ENCODE results near the gene SLC35B4. TPM values are rescaled to one million over a fixed set of nuclear protein-coding genes. Genes with fewer than 3 reads are reported as not detected.

SLC35B4 gene
- total and polyA plus RNA-seq, 2 donors (not counting 1 experiment from before 2014, with no cell fraction given), result 6.0 to 14.8 TPM

GRCh38 chr7:134355004-134355525 is 38.3 kb upstream of the SLC35B4 start:
- ATAC-seq (ENCODE audit: low read depth), result no peak
- Mint-ChIP-seq H3K27me3 (peaks cover 8% of the 10 kb centered on the region), H3K4me3 (no peak overlapping the region), H3K9me3 (ENCODE audit: insufficient read depth) (no peaks in the 10 kb centered on the region), H3K27ac (no peak overlapping the region), H3K4me1 (no peaks in the 10 kb centered on the region)
- no peak overlapping the region for H3K4me3 ChIP-seq (ENCODE audit: control extremely low read depth in 1 of 5, extremely low read depth in 1 of 5, insufficient read depth in 1 of 5, low read depth in 2 of 5, low read length in 4 of 5)
- H3K27ac ChIP-seq (ENCODE audit: low read length in 2 of 2), result no peak overlapping the region
- ChIA-PET CTCF (interaction anchor here (0.6 kb wide), 1 partner anchor 569 kb away, joined by 3 read pairs; no protein-coding TSS in a partner anchor), POLR2A (interaction anchor here (0.6 kb wide), 1 partner anchor 11 kb away, joined by 3 read pairs; no protein-coding TSS in a partner anchor)
- 88% methylated on average over 7 of the region's 7 CpGs for WGBS (ENCODE audit: insufficient coverage)
- no peaks in the 10 kb centered on the region for H3K79me2 ChIP-seq (ENCODE audit: control insufficient read depth, insufficient read depth, low read length)
- no peak overlapping the region for H3K9ac ChIP-seq (ENCODE audit: low read length)
- H2AFZ ChIP-seq (ENCODE audit: insufficient read depth, low read depth, low read length, poor library complexity, severe bottlenecking), result no peak overlapping the region
- H3K9me3 ChIP-seq (ENCODE audit: control extremely low read depth in 1 of 3, control insufficient read depth in 2 of 3, insufficient read depth in 1 of 3, low read length in 2 of 3), result no peaks in the 10 kb centered on the region
- intact Hi-C loops (cut with micrococcal nuclease), result no loop called here
- TF ChIP-seq, protein P1, sequence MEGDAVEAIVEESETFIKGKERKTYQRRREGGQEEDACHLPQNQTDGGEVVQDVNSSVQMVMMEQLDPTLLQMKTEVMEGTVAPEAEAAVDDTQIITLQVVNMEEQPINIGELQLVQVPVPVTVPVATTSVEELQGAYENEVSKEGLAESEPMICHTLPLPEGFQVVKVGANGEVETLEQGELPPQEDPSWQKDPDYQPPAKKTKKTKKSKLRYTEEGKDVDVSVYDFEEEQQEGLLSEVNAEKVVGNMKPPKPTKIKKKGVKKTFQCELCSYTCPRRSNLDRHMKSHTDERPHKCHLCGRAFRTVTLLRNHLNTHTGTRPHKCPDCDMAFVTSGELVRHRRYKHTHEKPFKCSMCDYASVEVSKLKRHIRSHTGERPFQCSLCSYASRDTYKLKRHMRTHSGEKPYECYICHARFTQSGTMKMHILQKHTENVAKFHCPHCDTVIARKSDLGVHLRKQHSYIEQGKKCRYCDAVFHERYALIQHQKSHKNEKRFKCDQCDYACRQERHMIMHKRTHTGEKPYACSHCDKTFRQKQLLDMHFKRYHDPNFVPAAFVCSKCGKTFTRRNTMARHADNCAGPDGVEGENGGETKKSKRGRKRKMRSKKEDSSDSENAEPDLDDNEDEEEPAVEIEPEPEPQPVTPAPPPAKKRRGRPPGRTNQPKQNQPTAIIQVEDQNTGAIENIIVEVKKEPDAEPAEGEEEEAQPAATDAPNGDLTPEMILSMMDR (IDR thresholded peaks at IDR 0.05), result no peak
- no peak for TF ChIP-seq EZH2 (IDR thresholded peaks at IDR 0.05; ENCODE audit: borderline replicate concordance, insufficient read depth, low read depth, low read length, poor library complexity, severe bottlenecking)
- no peaks in the 10 kb centered on the region for H4K20me1 ChIP-seq (ENCODE audit: control insufficient read depth, insufficient read depth, low read length, poor library complexity, severe bottlenecking)
- no peak overlapping the region for H3K4me2 ChIP-seq (replicated peaks; ENCODE audit: low read depth, low read length, poor library complexity, severe bottlenecking)
- DNase-seq, result no peak
- no peaks in the 10 kb centered on the region for H3K36me3 ChIP-seq (replicated peaks in 1 of 2; ENCODE audit: control extremely low read depth in 1 of 2, control insufficient read depth in 1 of 2, extremely low read depth in 1 of 2, insufficient read depth in 2 of 2, low read length in 1 of 2)
- H3K27me3 ChIP-seq (replicated peaks in 1 of 4; ENCODE audit: control extremely low read depth in 1 of 4, control insufficient read depth in 3 of 4, insufficient read depth in 4 of 4, low read length in 3 of 4), result no peaks in the 10 kb centered on the region
- H3K4me1 ChIP-seq (ENCODE audit: control insufficient read depth in 2 of 2, insufficient read depth in 2 of 2, low read length in 2 of 2), result peaks cover 0 to 3% of the 10 kb centered on the region in 2 donors

DNA sequence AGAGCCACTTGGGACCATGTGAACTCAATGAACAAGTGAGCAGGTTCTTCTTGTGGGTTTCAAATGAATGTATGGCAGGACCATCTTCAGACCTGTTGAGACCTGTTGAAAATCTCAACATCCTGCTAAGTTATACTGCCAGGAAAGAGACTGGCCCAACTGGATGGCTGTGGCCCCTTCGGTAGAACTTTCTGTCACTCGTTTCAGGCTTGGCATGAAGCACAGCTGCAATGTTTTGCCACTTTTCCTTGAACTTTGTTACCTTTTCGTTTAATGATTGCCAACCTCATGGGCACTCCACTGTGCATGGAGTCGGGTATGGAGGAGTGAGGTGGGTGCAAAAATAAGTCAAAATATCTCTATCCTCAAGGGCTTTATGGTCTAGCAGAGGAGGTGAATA is 36.7 kb upstream of the SLC35B4 start:
- intact Hi-C loops (cut with micrococcal nuclease), result no loop called here
- no peaks in the 10 kb centered on the region for H3K79me2 ChIP-seq (ENCODE audit: control insufficient read depth, insufficient read depth, low read length)
- Mint-ChIP-seq H3K27me3 (peaks cover 14% of the 10 kb centered on the region), H3K9me3 (ENCODE audit: insufficient read depth) (no peaks in the 10 kb centered on the region), H3K4me1 (no peaks in the 10 kb centered on the region), H3K27ac (no peak overlapping the region), H3K4me3 (no peak overlapping the region)
- CTCF ChIA-PET, result interaction anchor here (1.0 kb wide), 1 partner anchor 31 kb away, joined by 3 read pairs; no protein-coding TSS in a partner anchor
- no peak overlapping the region for H3K9ac ChIP-seq (ENCODE audit: low read length)
- POLR2A ChIA-PET, result no interaction called here
- TF ChIP-seq, protein P1 (IDR thresholded peaks at IDR 0.05), result no peak
- TF ChIP-seq EZH2 (IDR thresholded peaks at IDR 0.05; ENCODE audit: borderline replicate concordance, insufficient read depth, low read depth, low read length, poor library complexity, severe bottlenecking), result no peak
- WGBS (ENCODE audit: insufficient coverage), result 90% methylated on average over 2 of the region's 4 CpGs
- H3K9me3 ChIP-seq (ENCODE audit: control extremely low read depth in 1 of 3, control insufficient read depth in 2 of 3, insufficient read depth in 1 of 3, low read length in 2 of 3), result no peaks in the 10 kb centered on the region
- peaks cover 0 to 3% (median 0%) of the 10 kb centered on the region in 4 experiments for H3K27me3 ChIP-seq (replicated peaks in 1 of 4; ENCODE audit: control extremely low read depth in 1 of 4, control insufficient read depth in 3 of 4, insufficient read depth in 4 of 4, low read length in 3 of 4)
- no peak overlapping the region for H3K4me2 ChIP-seq (replicated peaks; ENCODE audit: low read depth, low read length, poor library complexity, severe bottlenecking)
- no peaks in the 10 kb centered on the region for H4K20me1 ChIP-seq (ENCODE audit: control insufficient read depth, insufficient read depth, low read length, poor library complexity, severe bottlenecking)
- no peak overlapping the region for H3K4me3 ChIP-seq (ENCODE audit: control extremely low read depth in 1 of 5, extremely low read depth in 1 of 5, insufficient read depth in 1 of 5, low read depth in 2 of 5, low read length in 4 of 5)
- no peak overlapping the region for H3K27ac ChIP-seq (ENCODE audit: low read length in 2 of 2)
- no peaks in the 10 kb centered on the region for H3K36me3 ChIP-seq (replicated peaks in 1 of 2; ENCODE audit: control extremely low read depth in 1 of 2, control insufficient read depth in 1 of 2, extremely low read depth in 1 of 2, insufficient read depth in 2 of 2, low read length in 1 of 2)
- DNase-seq (no peak), ATAC-seq (ENCODE audit: low read depth) (no peak)
- H3K4me1 ChIP-seq (ENCODE audit: control insufficient read depth in 2 of 2, insufficient read depth in 2 of 2, low read length in 2 of 2), result peaks cover 0 to 3% of the 10 kb centered on the region in 2 donors
- H2AFZ ChIP-seq (ENCODE audit: insufficient read depth, low read depth, low read length, poor library complexity, severe bottlenecking), result no peak overlapping the region

Measured in B cell (primary cell).